ENCODE measurements around the gene MIER2.

Gene MIER2

DNA sequence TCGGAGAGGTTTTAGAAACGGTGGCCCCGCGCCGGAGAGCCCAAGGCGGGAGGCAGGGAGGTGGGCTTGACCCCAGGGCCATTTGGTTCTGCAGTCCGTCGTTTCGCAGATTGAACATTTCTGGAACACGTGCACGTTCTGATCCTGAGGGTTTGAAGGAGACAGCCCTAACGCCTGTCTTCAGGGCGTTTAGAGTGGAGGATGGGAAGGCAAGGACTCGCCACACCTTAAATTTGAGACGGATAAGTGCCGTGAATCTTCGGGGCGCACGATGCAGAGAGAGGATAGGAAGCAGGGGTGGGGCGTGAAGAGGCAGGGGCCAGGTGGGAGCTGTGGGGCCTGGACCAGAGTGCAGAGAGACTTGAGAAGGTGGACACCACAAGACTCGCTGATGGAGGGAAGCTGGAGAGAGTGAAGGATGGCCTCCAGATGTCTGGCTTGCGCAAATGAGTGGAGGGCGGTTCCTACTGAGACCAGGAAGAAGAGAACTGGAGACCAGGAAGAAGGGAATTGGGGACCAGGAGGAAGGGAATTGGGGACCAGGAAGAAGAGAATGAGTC, 804 bp upstream of the MIER2 start:
- TF ChIP-seq POLR2AphosphoS5 (IDR thresholded peaks at IDR 0.05; ENCODE audit: low read depth, low read length) (no peak), REST (IDR thresholded peaks at IDR 0.05; ENCODE audit: insufficient read depth in 1 of 2, low read depth in 2 of 2, low read length in 2 of 2) (no peak), FOXP2 (optimal IDR thresholded peaks at IDR 0.05; ENCODE audit: borderline replicate concordance, extremely low read depth, extremely low read length, insufficient read depth) (no peak), TAF1 (IDR thresholded peaks at IDR 0.05; ENCODE audit: borderline replicate concordance, insufficient read depth, low read length) (no peak), SIN3A (IDR thresholded peaks at IDR 0.05; ENCODE audit: borderline replicate concordance, insufficient read depth, low read length) (no peak)

DNA sequence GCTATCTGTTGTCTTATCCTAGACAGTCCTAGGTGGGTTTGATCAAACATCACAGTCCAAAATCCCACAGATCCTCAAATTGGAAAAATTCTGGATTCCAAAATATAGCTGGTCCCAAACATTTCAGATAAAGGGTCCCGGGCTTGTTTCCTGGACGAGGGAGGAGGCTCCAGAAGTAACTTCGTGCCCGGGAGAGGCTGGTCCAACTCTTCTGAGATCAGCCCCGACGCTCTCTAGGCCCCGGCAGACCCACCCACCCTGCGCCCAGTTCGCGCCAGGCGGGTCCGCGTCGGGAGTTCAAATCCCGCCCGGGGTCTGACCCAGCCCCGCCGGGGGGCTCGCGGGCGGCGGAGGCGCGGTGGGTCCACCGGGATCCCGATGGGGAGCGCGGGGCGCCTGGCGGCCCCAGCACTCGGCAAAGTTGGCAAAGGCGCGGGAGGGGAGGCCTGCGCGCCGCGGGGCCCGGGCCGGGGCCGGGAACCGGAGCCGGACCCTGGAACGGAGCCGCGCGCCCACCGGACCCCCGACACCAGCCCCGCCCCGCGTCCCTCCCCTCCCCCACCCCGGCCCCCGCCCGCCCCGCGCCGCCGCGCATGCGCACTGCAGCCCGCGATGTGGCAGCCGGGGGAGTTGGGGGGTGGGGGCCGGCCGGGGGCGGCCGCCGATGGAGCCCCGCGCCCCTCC, 513 bp downstream of the MIER2 start:
- TF ChIP-seq TAF1 (IDR thresholded peaks at IDR 0.05; ENCODE audit: borderline replicate concordance, insufficient read depth, low read length) (no peak), SIN3A (IDR thresholded peaks at IDR 0.05; ENCODE audit: borderline replicate concordance, insufficient read depth, low read length) (no peak), FOXP2 (optimal IDR thresholded peaks at IDR 0.05; ENCODE audit: borderline replicate concordance, extremely low read depth, extremely low read length, insufficient read depth) (no peak), POLR2AphosphoS5 (IDR thresholded peaks at IDR 0.05; ENCODE audit: low read depth, low read length) (no peak), REST (IDR thresholded peaks at IDR 0.05; ENCODE audit: insufficient read depth in 1 of 2, low read depth in 2 of 2, low read length in 2 of 2) (no peak)

DNA sequence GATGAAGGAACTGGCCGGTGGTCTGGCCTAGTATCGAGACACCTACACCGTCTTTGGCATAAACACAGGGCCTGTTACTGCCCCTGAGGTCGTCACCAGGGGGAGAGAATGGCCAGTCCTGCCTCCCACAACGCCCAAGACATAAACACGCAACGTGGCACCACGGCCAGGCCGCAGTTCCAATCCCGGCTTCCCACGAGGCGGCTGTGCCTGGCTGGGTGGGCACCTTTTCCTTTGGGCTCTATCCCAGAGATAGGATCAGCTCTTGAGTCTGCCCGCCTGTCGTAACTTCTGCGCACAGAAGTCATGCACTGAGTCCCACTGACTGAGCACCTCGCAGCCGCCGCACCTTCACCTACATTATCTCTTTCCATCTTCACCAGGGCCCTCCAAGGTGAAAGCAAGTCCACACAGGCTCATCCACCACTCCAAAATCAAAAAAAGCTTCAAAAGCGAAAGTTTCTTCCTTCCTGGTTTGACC, 1.1 kb downstream of the MIER2 start:
- no peak for TF ChIP-seq POLR2AphosphoS5 (IDR thresholded peaks at IDR 0.05; ENCODE audit: low read depth, low read length)
- TF ChIP-seq FOXP2 (optimal IDR thresholded peaks at IDR 0.05; ENCODE audit: borderline replicate concordance, extremely low read depth, extremely low read length, insufficient read depth): no peak
- TF ChIP-seq TAF1 (IDR thresholded peaks at IDR 0.05; ENCODE audit: borderline replicate concordance, insufficient read depth, low read length): no peak
- no peak for TF ChIP-seq SIN3A (IDR thresholded peaks at IDR 0.05; ENCODE audit: borderline replicate concordance, insufficient read depth, low read length)
- no peak for TF ChIP-seq REST (IDR thresholded peaks at IDR 0.05; ENCODE audit: insufficient read depth in 1 of 2, low read depth in 2 of 2, low read length in 2 of 2)

DNA sequence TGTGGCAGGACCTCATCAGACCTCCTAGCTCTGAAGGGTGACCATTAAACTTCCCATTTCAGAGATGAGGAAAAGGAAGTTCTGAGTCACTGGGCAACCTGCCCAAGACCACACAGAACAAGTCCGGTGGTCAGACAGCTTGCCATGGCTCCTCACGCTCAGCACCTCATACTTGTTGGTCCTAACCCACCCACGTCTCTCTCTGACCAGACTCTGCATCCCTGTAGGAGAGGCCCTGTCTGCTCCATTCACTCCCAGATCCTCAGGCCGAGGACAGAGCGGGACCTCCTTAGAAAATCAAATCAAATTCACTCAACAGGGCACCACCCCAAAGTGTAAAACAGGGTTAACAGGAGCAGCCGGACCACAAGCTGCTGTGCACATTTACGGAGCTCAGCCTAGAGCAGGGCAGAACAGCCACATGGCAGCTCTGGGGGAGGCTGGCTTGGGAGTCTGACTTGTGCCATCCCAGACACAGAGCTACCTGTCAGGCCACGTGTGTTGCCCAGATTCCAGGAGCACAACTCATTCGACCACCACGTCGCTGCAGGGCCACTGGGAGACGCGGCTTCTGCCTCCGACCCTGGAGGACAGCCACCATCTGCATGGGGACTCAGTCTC, 1.7 kb downstream of the MIER2 start:
- TF ChIP-seq POLR2AphosphoS5 (IDR thresholded peaks at IDR 0.05; ENCODE audit: low read depth, low read length) (no peak), FOXP2 (optimal IDR thresholded peaks at IDR 0.05; ENCODE audit: borderline replicate concordance, extremely low read depth, extremely low read length, insufficient read depth) (no peak), TAF1 (IDR thresholded peaks at IDR 0.05; ENCODE audit: borderline replicate concordance, insufficient read depth, low read length) (no peak), SIN3A (IDR thresholded peaks at IDR 0.05; ENCODE audit: borderline replicate concordance, insufficient read depth, low read length) (no peak), REST (IDR thresholded peaks at IDR 0.05; ENCODE audit: insufficient read depth in 1 of 2, low read depth in 2 of 2, low read length in 2 of 2) (no peak)

All from PFSK-1 (cell line).